Loucy (cell line): Measurements from ENCODE around the gene VPREB1.
"Not testable (repeated sequence)": the region's sequence is repeated elsewhere in the genome, so short reads cannot be mapped to it uniquely, and the experiment has no call there.

Source experiments
- EZH2phosphoT487 ChIP-seq: fragments of 200-600 bp; IDR thresholded peaks from 2 replicates; pipeline ENCODE4 v1.6.1; 2018; ENCODE audit warnings: antibody characterized with exemption, mild to moderate bottlenecking, moderate library complexity, borderline replicate concordance
- TF ChIP-seq, protein P1 (sequence below): fragments of 200-600 bp; sonication (generic); conservative IDR thresholded peaks from 2 replicates; pipeline ENCODE4 v1.5.1; 2014; ENCODE audit warnings: mild to moderate bottlenecking, antibody characterized with exemption, low read length

DNA sequence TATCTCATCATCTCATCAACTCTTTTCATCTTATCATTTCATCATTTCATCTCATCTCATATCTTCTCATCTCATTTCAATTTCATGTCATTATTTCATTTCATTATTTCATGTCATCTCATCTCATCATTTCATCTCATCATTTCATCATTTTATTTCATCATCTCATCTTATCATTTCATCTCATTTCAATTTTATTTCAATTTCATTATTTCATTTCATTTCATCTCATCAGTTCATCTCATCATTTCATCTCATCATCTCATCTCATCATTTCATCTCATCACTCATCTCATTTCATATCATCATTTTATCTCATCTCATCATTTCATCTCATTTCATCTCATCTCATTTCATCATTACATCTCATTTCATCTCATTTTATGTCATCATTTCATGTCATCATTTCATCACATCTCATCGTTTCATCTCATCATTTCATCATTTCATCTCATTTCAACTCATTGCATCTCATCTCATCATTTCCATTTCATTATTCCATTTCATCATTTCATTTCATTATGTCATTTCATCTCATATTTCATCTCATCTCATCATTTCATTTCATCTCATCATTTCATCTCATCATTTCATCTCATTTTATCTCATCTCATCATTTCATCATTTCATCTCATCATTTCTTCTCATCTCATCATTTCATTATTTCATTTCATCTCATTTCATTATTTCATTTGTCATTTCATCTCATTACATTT is 42.0 kb downstream of the VPREB1 start:
- TF ChIP-seq, protein P1, sequence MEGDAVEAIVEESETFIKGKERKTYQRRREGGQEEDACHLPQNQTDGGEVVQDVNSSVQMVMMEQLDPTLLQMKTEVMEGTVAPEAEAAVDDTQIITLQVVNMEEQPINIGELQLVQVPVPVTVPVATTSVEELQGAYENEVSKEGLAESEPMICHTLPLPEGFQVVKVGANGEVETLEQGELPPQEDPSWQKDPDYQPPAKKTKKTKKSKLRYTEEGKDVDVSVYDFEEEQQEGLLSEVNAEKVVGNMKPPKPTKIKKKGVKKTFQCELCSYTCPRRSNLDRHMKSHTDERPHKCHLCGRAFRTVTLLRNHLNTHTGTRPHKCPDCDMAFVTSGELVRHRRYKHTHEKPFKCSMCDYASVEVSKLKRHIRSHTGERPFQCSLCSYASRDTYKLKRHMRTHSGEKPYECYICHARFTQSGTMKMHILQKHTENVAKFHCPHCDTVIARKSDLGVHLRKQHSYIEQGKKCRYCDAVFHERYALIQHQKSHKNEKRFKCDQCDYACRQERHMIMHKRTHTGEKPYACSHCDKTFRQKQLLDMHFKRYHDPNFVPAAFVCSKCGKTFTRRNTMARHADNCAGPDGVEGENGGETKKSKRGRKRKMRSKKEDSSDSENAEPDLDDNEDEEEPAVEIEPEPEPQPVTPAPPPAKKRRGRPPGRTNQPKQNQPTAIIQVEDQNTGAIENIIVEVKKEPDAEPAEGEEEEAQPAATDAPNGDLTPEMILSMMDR, result not testable (repeated sequence)
- TF ChIP-seq EZH2phosphoT487, result not testable (repeated sequence)
